ENCODE data around the gene USF2.

DNA sequence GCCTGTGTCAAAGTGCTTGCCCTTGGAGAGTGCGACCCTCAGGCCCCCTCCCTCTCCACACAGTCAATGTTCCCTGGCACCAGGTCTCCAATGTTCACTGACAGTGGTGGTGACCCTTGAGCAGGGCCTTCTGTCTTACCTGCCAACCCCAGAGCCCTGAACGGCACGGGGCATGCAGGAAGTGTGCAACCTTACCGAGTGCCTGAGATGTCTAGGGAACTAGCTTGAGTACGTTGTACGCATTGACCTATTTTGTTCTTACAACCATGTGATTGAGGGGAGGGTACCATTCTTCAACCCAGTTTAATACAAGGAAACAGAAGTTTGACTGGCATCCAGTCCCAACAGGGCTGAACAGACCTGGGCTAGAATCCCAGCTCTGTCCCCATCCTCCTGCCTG is 36.4 kb downstream of the USF2 start:
- TF ChIP-seq, protein P1, sequence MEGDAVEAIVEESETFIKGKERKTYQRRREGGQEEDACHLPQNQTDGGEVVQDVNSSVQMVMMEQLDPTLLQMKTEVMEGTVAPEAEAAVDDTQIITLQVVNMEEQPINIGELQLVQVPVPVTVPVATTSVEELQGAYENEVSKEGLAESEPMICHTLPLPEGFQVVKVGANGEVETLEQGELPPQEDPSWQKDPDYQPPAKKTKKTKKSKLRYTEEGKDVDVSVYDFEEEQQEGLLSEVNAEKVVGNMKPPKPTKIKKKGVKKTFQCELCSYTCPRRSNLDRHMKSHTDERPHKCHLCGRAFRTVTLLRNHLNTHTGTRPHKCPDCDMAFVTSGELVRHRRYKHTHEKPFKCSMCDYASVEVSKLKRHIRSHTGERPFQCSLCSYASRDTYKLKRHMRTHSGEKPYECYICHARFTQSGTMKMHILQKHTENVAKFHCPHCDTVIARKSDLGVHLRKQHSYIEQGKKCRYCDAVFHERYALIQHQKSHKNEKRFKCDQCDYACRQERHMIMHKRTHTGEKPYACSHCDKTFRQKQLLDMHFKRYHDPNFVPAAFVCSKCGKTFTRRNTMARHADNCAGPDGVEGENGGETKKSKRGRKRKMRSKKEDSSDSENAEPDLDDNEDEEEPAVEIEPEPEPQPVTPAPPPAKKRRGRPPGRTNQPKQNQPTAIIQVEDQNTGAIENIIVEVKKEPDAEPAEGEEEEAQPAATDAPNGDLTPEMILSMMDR (IDR thresholded peaks at IDR 0.05) = no peak
- TF ChIP-seq POLR2A (IDR thresholded peaks at IDR 0.05) (no peak), EP300 (IDR thresholded peaks at IDR 0.05) (no peak), POLR2AphosphoS5 (IDR thresholded peaks at IDR 0.05) (no peak)

All from gastroesophageal sphincter (tissue), 3 donors.